Mesenteric fat pad (tissue), 1 donor: ENCODE measurements around the gene SLTM. TPM values are rescaled to one million over a fixed set of nuclear protein-coding genes. Genes with fewer than 3 reads are reported as not detected.

ENCODE experiments used
- total RNA-seq: library from RNA; stranded (reverse); fragmentation: NEBNext Ultra II Directional; extraction: Animal tissue kit (Norgen Biotek cat#: 25700); gene quantifications from one replicate; pipeline ENCODE4 v1.2.1, GENCODE V29; 2021
- donor health status: DM: yes; HTN: yes; CAD: no.

The SLTM gene
- total RNA-seq, 1 donor from 2014 or later, result 85.7 TPM

Other genes starting within 250 kb of the SLTM start
- gene ADAM10, start 184.0 kb downstream of the SLTM start, total RNA-seq, result 93.0 TPM
- gene MINDY2, start 162.4 kb downstream of the SLTM start, total RNA-seq, result 14.8 TPM
- 31.8 TPM for gene RNF111, start 54.0 kb upstream of the SLTM start, total RNA-seq
- gene CCNB2, start 171.5 kb upstream of the SLTM start, total RNA-seq, result 0.67 TPM